Transverse colon (tissue), 4 donors: Measurements from ENCODE around the gene FBLN2.

ENCODE experiments used
- EP300 ChIP-seq: sonication (generic); formaldehyde crosslinking; IDR thresholded peaks from one replicate; pipeline ENCODE4 v1.6.1; 2017; ENCODE audit warnings: antibody characterized with exemption, low read depth
- POLR2A ChIP-seq: fragments of 450-650 bp; IDR thresholded peaks from one replicate; pipeline ENCODE4 v1.6.1; 2016; ENCODE audit warnings: antibody characterized with exemption, mild to moderate bottlenecking, moderate library complexity
- POLR2AphosphoS5 ChIP-seq, 3 donors: sonication (generic); formaldehyde crosslinking; IDR thresholded peaks; one replicate each; pipeline ENCODE4 v1.6.1; 2016; ENCODE audit warnings: antibody characterized with exemption in 3 of 3
- TF ChIP-seq, protein P1 (sequence below), 5 experiments: fragments of 200-600 bp in 3 of 5; fragments of 450-650 bp in 2 of 5; sonication (generic) in 3 of 5; IDR thresholded peaks; 1 replicate in 2 of 5; 2 replicates in 3 of 5; pipeline ENCODE4 v1.5.1; 2016 to 2017; ENCODE audit warnings: antibody characterized with exemption in 5 of 5, inconsistent platforms in 3 of 5, mild to moderate bottlenecking in 2 of 5, moderate library complexity in 1 of 5

DNA sequence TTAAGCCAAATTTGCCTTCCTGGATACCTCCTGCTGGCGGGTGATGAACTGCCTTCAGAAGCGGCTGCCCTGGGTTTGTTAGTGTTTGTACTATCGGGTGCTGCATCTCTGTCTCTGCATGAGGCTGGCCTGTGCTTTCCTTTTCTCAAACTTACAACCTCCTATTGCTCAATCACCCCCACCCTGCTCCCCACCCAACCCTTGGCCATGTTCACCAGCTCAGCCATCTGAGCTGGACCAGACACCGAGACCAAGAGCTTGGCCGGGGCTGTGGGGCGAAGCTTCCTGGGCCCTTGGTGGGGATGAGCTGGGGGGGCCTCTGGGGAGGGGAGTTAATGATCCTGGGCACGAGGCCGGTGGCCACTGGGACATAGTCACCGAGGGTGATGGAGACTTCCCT, 16.8 kb upstream of the FBLN2 start:
- TF ChIP-seq, protein P1, sequence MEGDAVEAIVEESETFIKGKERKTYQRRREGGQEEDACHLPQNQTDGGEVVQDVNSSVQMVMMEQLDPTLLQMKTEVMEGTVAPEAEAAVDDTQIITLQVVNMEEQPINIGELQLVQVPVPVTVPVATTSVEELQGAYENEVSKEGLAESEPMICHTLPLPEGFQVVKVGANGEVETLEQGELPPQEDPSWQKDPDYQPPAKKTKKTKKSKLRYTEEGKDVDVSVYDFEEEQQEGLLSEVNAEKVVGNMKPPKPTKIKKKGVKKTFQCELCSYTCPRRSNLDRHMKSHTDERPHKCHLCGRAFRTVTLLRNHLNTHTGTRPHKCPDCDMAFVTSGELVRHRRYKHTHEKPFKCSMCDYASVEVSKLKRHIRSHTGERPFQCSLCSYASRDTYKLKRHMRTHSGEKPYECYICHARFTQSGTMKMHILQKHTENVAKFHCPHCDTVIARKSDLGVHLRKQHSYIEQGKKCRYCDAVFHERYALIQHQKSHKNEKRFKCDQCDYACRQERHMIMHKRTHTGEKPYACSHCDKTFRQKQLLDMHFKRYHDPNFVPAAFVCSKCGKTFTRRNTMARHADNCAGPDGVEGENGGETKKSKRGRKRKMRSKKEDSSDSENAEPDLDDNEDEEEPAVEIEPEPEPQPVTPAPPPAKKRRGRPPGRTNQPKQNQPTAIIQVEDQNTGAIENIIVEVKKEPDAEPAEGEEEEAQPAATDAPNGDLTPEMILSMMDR (IDR thresholded peaks at IDR 0.05): no peak
- no peak for TF ChIP-seq EP300
- no peak for TF ChIP-seq POLR2AphosphoS5 (IDR thresholded peaks at IDR 0.05)
- TF ChIP-seq POLR2A: no peak
